CD4-positive, alpha-beta T cell treated with Interleukin-6 for 4 hours (primary cell): ENCODE data around the gene SETD3.

ENCODE experiments used
- DNase-seq: peaks from one replicate; pipeline ENCODE4 v3.0.0-alpha.2; 2020; ENCODE audit warnings: mixed read lengths

SETD3 gene

DNA sequence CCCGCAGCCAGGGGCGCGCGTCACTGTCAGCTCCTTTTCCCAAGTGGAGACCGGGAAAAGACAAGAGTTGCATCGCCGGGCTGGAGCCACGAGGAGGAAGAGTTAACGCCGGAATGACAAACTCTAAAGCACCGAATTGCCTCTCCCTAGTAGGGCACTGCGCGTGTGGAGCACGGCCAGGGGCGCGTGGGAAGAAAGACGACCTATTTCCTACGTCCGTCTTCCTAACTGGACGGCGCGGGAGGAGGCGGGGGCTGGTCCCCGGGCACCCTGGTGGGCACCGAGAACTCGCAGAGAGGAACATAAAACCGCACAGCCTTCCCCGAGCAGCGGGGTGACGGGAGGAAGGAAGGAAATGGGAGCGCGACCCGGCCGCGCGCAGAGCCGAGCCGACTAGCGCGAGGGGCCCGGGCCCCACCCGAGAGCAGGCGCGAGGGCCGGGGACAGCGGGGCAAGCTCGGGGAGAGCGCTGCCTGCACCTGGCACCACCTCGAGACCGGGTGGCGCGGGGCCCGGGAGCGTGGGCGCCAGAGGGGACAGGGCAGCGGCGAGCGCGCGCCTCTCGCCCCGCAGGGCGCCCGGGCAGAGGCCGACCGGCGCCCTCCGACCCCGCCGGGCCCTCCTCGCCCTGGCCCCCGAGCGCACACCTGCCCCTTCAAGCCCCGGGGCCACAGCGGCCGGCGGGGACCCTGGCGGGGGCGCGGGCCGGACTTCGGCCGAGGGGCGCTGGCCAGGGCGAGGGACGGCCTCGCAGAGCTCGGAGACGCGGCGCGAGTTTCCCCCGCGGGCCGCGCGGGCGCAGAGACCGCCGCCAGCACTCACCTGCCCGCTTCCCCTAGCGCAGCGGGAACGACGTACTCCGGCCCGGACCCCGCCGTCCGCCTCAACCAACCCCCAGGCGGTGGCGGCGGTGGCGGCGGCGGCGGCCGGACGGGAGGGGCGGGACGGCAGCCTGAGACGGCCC is at the start of gene SETD3:
TSS of gene SETD3 (minus strand) at position 954 of the 964 bp plus-strand sequence. CDS start 15,054 bp downstream, outside the sequence.
- DNase-seq, result peak; percentile 40

DNA sequence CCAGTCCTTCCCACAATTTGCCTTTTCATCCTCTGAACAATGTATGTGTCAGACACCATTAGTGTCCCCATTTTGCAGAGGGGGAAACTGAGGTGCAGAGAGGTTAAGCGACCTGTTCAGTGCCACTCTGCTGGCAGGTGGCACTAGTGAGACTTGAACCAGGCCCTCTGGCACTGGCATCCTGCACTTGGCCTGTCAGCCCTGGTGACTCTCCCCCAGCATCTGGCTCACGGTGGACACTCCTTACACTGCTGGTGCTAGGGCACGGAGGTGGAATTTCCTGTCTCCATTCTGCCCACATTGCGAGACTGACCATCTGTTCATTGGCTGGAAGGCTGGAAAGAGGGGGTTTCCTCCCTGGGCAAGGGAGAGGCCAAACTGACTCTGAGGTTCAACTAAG is 49.2 kb upstream of the SETD3 start:
- no peak for DNase-seq

DNA sequence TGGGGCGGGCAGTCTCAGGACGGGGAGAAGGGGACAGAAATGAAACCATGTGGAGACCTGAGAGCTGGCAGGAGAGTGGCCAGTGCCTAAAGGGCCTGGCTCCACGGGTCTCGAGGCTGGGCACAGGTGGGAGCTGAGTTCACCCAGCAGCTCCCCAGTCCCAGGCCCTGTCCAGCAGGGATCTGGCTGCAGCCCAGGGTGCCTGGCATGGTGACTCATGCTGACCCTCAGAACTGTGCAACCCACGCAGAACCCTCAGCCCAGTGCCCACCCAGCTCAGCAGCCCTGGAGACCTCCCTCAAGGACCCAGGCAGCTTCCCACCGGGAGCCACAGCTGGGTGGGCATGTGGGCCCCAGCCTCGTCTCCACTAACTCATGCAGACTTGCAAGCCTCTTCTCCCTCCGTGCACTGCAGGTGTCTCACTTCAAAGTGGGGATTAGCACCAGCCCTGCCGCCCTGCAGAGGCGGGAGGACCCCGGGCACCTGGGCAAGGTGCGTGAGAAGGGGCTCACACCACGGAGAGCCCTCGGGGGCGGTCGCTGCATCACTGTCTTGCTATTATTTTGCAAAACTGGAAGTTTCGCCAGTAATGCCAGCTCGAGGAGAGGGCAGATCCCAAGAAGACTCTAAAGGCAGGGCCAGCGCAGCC is 46.9 kb upstream of the SETD3 start:
- no peak for DNase-seq

DNA sequence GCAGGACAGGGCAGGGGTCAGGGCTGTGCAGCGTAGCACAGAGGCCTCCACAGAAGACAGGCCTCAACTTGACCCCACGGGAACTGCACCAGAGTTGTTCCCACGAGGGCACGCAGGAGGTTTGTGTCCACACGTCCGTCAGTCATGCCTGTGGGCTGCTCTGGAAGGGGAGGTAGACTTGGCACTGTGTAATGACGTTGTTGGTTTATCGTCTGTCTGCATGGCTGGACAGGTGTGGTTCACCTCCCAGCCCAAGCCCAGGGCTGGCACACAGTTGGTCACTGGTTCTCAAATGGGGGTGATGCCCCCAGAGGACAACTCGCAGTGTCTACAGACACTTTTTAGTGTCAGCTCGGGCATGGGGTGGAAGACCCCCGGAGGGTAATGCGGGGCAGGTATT is 46.4 kb upstream of the SETD3 start:
- no peak for DNase-seq

DNA sequence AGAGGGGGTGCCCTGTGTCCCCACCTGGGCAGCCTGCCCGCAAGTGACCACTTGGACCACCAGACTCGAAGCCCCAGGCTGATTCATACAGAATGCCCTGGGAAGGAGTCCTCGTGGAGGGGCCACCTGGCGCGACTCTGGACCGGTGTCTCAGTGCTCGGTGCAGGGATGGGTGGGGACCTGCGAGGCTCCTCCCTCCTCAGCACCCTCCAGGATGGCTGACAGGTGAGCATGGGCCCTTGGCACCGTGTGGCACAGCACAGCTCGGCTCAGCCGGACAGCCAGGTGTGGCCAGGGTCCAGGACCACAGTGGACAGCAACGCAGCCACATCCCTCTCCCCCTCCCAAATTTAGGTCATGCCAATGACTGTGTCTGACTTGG is 45.0 kb upstream of the SETD3 start:
- DNase-seq, result no peak

DNA sequence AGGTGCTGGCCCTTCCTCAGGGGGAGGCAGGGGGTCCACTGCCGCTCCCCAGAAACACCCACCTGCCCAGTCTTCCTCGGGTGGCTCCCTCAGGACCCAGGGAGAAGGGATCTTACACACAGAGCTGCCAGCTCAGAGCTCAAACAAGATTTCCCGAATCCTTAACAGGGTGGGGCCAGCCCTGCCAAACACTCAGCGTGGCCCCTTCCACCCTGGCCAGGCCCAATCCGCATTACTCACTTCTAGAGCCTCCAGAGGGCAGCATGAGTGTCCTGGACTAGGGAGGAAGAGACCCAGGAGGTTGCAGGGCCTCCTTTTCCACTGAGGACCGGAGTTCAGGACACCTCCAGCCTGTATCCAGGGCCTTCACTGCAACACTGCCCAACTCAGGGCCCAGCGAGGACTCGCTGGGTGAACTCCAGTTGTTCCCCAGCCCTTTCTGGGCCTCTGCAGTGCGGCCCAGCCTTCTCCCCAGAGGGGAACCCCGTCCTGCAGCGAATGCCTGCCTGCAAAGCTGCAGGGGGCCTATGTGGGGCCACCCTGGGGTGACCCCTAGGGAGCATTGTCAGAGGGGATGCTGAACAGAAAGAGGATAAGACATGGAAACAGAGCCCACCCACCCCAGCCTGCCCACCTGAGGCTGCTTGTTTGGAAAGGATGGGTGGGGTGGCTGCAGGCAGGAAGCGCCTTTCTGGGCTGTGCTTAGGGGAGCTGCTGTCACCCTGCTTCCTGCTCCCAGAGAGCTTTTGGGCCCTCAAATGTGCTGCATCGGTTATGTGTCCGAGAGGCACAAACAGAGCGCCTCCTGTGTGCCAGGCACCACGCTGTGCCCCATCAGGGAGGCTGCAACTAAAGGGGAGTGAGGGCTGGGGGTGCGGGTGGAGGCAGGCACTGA is 44.4 kb upstream of the SETD3 start:
- peak; percentile 43 for DNase-seq

DNA sequence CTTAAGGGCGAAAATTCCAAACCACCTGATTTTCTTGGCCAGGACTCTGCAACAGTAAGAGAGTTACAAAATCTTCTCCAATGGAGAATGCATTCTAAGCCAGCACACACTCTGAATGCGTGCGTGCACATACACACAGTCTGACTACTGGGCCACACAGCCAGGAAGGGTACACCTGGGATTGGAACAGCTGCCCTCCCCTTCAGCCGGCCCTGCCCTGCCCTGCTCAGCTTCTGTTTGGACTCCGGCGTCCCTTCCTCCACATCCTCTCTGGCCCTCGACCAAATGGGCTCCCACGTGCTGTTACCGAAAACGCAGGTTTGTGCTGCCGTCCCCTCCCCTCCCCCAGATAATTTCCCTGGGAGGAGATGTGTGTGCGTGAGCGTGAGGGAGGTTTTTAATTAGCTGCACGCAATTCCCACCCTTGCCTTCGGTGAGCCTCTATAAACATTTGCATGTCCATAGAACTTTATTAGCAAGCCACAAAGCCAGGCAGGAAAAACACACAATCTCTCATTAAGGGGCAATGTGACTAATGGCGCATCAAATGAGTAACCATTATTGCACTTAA is 43.5 kb upstream of the SETD3 start:
- DNase-seq, result no peak

DNA sequence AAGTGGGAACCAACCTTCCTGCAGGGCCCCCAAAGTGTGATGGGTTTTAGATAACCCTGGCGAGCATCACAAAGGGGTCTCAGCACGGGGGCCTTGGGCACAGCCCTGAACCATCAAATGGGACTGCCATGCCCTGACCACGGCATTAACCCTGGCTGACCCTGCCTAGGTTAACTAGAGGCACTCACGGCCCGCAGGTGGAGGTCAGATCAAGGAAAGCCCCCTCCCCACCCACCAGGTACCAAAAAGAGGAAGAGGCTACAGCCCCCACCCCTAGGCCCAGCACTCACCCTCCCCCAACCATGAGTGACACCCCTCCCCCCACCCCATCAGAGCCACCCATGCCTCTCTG is 43.0 kb upstream of the SETD3 start:
- DNase-seq, result no peak

DNA sequence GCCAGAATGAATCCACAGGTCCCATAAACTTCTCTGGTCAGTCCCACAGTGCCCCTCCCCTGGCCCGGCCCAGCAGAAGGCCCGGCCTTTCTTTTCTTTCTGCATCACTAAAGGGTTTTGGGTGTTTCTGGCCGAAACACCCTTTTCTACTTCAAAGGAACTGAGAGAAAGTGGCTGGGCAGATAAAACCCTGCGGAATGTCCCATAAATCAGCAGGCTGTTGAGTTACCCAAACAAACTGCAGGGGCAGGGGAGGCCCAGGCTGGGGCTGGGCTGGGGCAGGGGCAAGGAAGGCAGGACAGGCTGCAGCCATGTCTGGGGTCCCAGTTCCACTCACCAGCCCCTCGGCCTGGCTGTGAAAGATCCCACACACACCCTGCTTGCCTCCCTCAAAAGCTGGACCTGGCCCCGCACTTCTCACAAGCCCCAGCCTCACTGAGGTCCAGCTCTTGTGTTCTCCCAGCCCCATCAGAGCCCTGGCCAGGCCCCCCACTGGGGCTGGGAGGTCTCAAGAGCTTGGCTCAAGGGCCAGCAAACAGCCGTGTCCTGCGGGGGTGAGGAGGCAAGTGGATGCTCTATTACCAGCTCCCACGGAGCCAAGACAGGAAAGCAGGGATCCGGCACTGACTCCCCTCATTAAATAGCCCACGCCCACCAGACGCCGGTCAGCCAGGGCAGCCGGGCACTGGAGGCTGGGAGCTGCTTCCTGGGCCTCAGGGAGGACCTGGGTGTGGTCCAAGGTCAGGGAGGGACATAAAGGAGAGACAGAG is 42.5 kb upstream of the SETD3 start:
- no peak for DNase-seq

DNA sequence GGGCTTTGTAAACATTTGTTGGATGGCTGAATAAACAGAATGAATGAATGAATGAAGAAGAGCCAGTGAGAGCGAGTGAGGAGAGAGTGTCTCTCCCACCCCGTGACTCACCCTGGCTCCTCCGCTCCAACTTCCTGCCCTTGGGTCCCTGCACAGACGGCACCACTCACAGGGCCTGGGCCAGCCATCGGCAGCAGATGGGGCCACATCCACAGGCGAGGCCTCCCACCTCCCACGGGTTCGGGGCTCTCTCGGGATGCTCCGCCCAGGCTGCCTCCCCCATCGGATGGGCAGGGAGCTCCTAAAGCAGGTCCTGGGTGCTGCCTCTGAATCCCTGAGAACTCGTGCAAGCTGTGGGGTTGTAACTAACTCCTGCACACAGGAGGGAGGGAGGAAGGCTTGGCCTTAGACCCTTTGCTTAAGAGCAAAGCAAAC is 41.8 kb upstream of the SETD3 start:
- DNase-seq, result no peak

DNA sequence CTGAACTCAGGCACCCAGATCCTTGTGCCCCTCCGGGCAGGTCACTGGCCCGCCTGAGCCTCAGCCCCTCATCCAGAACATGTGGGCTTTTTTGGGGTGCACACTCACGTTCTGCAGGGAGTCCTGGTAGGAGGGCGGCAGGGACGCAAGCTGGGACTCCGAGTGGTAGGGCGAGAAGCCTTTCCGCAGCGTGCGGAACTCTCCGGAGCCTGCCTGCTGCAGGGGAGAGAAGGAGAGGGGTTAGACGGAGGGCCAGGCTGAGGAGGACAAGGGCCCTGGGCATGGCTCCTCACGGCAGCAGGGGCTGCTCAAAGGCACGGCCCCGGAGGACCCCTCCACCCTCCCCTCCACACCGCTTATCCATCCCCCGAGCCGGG is 41.4 kb upstream of the SETD3 start:
- no peak for DNase-seq

DNA sequence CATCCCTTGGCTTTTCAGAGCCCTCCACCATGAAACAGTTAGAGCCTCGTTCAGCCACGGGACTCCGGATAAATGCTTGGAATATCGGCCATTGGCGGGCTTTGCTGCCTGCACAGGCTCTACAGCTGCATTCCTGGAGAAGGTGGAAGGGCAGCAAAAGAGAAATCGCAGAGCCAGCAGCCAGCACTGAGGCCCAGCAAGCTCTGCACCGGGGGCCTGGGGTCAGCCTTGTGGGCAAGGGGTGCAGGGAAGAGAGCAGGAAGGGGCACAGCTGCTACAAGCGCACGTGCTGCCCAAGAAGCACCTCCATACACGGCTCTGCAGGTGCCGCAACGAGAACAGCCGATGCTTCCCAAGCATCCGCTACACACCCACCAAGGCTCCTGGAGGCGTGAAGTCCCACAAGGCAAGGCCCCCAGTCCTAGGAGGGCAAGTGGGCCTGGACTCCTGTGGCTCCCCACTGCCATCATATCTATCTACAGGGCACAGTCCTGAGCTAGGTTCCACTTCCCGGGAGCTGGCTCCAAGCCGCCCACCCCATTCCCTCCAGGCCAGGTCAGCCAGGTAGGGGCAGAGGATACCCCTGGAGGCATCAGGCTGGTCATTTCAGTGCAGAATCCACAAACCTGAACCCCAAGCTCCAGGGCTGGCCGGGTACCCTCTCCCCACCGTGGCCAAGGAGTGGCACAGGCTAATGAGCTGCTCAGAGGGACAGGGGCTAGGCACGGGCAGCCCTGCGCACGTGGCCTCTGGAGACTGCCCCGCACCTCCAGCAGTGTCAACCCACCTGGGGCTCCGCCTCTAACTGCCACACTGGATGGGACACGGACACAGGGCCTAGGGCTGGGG is 40.7 kb upstream of the SETD3 start:
- DNase-seq, result no peak

DNA sequence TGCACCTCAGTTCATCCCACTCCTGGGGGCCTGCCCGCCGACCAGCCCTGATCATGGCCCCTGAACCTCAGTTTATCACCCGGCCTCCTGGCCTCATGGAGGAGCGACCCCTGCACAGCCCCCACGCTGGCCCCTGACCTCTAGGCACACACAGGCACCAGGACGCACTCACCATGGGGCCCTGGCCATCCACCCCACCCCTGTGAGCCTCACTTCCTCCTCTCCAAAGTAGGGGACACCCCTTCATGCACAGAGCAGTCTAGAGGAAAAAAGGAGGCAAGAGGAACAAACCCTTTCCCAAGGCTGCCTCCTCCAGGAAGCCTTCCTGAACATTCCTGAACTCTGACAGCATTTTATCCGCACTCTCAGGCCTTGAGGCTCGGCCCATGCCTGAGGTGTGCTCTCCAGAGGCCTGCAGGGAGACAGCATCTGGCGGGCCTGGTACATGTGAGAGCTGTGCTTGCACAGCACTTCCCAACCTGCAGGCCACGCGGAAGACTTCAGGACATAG is 40.0 kb upstream of the SETD3 start:
- DNase-seq, result no peak

DNA sequence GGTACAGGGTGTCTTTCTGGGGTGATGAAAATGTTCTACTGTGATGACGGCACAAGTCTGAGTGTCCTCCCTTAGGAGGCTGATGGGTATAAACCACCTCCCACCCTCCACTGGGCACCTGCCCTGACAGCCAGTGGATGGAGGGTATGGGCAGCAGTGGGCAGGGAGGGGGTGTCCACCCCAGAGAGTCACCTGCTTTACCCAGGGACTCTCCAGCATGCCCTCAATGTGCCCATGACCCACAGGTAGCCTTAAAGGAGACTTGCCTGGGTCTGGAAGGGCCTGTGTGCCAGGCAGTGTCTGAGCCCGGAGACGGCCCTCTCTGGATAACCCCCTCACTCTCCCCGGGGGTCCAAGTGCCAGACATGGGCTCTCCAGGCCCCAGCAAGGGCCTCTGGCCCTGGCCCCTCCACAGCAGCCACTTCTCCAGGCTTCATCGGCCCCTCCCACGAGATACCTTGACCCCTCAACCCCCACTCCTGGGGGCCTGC is 39.3 kb upstream of the SETD3 start:
- no peak for DNase-seq

DNA sequence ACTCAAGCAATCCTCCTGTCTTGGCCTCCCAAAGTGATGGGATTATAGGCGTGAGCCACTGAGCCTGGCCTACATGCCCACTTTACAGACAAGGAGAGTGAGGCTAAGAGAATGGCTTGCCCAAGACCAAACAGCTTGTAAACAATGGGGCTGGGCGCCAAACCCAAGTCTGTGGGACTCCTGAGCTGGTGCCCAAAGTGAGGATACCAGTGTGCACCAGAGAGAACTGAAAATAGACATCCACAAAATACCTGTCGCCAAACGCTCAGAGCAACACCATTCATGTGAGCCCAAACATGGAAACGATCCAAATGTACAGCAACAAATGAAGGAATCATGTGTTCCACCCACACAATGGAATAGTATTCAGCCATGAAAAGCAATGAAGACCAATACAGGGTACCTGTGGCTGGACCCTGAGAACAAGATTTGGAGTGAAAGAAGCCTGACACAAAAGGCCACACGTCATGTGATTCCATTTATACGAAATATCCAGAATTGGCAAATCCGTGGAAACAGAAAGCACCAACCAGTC is 38.8 kb upstream of the SETD3 start:
- DNase-seq, result no peak

DNA sequence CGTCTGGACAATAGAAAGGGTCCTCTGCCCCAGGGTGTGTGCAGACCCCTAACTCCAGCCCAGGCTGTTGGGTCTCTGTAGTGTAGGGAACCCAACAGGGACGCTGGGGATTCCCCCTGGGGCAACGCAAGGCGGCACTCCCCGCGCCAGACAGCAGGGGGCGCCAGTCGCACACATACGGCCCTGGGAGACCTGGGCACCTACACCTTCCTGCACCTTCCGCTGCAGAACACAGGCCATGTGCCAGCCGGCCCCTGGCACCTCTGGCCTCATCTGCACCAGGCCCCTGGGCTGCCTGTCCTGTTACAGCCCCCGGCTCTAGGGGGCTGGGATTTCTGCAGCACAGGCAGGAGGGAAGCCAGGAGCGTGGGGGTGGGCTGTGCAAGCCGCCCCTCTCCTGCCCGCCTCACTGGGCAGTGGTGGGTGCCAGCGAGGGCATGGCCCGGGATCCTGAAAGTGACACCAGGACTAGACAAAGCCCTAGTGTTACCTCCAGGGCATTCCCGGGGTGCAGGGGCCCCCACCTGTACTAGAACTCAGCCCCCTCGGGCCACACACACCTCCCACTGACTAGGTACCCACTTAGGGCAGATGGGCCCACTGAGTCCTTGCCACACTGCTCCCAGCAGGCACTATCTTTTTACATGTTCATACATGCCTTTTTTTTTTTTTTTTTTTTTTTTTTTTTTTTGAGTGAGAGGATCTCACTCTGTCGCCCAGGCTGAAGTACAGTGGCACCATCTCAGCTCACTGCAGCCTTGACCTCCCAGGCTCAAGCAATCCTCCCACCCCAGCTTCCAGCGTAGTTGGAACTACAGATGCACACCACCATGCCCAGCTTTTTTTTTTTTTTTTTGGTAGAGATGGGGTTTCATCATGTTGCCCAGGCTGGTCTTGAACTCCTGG is 38.0 kb upstream of the SETD3 start:
- DNase-seq, result peak; percentile 84

DNA sequence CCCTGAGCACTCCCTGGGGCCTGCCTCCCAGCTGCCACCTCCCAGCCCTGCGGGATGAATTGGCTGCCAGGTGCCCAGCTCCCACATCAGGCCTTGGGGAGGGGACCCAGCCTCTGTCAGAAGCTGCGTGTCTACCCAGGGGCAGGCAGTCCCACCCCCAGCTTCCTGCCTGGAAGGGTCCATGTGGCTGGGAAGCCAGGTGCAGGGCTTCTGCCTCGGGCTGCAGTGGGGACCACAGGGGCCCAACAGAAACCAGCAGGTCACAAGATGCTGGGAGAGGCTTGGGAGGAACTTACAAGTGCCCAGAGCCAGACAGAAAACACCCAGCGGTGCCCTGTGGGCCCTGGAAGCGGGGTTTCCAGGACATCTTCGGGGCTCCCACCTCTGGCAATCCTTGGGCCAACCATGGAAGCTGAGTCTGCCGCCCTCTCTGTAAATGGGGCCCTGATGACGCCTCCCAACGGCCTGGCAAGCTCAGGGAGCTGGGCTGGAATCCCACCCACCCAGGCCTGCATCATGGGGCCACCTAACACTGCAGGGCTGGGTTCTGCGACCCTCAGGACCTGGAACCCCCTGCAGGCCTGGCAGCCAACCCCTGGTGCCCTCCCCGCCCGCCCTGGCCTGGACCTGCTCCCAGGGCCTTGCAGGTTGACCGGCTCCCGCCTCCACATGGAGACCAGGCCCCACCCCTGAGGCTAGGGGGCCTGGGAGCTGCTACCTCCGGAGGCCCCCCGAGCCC is 37.2 kb upstream of the SETD3 start:
- DNase-seq, result no peak

DNA sequence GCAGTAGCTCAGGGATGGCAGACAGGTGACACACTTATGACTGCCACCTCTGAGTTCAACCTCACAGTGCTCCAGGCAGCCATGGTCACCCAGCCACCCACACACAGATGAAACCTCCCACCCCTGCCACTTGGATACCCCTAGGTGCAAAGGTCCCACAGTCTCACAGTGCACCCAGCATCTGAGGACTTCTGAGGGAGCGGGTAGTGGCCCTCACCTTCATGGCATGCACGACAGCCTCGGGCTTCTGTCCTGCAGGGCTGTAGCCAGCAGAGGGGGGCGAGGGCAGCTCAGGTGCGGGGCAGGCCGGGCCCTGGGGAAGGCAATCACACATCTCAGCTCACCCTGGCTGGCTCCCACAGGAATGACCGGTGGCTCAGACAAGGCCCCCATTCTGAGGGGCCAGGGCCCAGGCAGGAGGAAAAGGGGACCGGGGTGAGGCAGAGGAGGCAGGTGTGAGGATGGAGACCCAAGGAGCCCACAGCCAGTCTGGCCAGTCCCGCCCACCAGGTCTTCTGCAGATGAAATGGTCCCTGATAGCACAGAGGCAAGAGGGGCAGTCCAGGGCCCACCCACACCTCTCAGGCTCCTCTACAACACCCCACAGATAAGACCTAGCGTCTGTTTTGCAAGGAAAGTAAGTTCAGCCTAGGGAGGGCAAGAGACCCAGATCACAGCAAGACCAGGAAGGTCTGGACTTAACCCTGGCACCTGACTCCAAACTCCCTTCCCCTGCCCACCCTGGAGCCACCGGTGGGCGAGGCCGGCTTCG is 36.4 kb upstream of the SETD3 start:
- no peak for DNase-seq
